ENCODE data around the gene TMED1. TPM values are rescaled to one million over a fixed set of nuclear protein-coding genes. Genes with fewer than 3 reads are reported as not detected.
A peak's percentile ranks its signal among the peaks of the same experiment; 100 is the strongest.
"Not testable (repeated sequence)": the region's sequence is repeated elsewhere in the genome, so short reads cannot be mapped to it uniquely, and the experiment has no call there.

TMED1 gene
- total and polyA plus RNA-seq, 9 of the 15 experiments (the other 6 are each of a cell fraction or from before 2014, with no cell fraction given): 0.86 to 30.2 (median 23.5) TPM

GRCh38 chr19:10837649-10838048 lies 1.6 kb upstream of the TMED1 start:
- H3K9me1 ChIP-seq (ENCODE audit: control insufficient read depth, insufficient read depth, low read length); H4K20me1 ChIP-seq (replicated peaks; ENCODE audit: control insufficient read depth, insufficient read depth, low read length); ATAC-seq; FAIRE-seq; H3K9ac ChIP-seq (ENCODE audit: insufficient read depth in 1 of 2, low read depth in 2 of 2, low read length in 2 of 2); BruUV-seq (replicated peaks); intact Hi-C loops (cut with micrococcal nuclease); DNase-seq (ENCODE audit: extremely low read depth in 1 of 4, low spot score in 3 of 4); H3K27ac ChIP-seq (ENCODE audit: extremely low read depth, low read depth, low read length); H3K4me3 ChIP-seq; CTCF ChIA-PET (ENCODE audit: low intra/inter-chr PET ratio); H3K4me2 ChIP-seq (ENCODE audit: insufficient read depth, low read length); H3K27me3 ChIP-seq (ENCODE audit: control insufficient read depth in 2 of 2, insufficient read depth in 2 of 2, low read length in 2 of 2); H3K79me2 ChIP-seq (ENCODE audit: control insufficient read depth, insufficient read depth, low read length); H2AFZ ChIP-seq (ENCODE audit: low read depth, low read length); in situ Hi-C loops (cut with MboI): not testable (repeated sequence)
- Histone ChIP-seq H3K9me3 (replicated peaks; ENCODE audit: control insufficient read depth, insufficient read depth, low read depth, low read length) (peaks cover 13% of the 10 kb centered on the region), H3K36me3 (ENCODE audit: control insufficient read depth, insufficient read depth, low read length) (peaks cover 25% of the 10 kb centered on the region; the same call in 2 of the 3 replicates), H3K4me1 (replicated peaks in 1 of 2; ENCODE audit: control insufficient read depth in 2 of 2, insufficient read depth in 2 of 2, low read length in 2 of 2) (peaks cover 17 to 36% of the 10 kb centered on the region in 2 experiments; a peak in 4 of 5 replicates)
- TF ChIP-seq ZNF121 (CRISPR knock-in tag; conservative IDR thresholded peaks at IDR 0.05): peak; percentile 93
- 95% methylated on average over 7 of the region's 7 CpGs for WGBS (ENCODE audit: insufficient coverage, low coverage, missing lambda C conversion rate)
- POLR2A ChIA-PET: interaction anchor here (1.3 to 3.1 kb wide), 3 partner anchors 13 to 26 kb away, joined by 6 to 20 read pairs (median 10); no protein-coding TSS in a partner anchor

- intact Hi-C loops (cut with micrococcal nuclease) (loop anchor here (1.0 kb wide), 1 partner anchor 119 kb away; no protein-coding TSS in a partner anchor), in situ Hi-C loops (cut with MboI) (no loop called here)
- no peaks in the 10 kb centered on the region for H3K27me3 ChIP-seq (ENCODE audit: control insufficient read depth in 2 of 2, insufficient read depth in 2 of 2, low read length in 2 of 2)
- DNase-seq (ENCODE audit: extremely low read depth in 1 of 4, low spot score in 3 of 4) (peak; percentile 82 to 96 (median 84)), FAIRE-seq (no peak), ATAC-seq (peak; percentile 50)
- H3K9ac ChIP-seq (ENCODE audit: insufficient read depth in 1 of 2, low read depth in 2 of 2, low read length in 2 of 2): peak overlapping the region; percentile 92 to 95
- peaks cover 13% of the 10 kb centered on the region for H3K9me3 ChIP-seq (replicated peaks; ENCODE audit: control insufficient read depth, insufficient read depth, low read depth, low read length)
- 31% methylated on average over 37 of the region's 38 CpGs for WGBS (ENCODE audit: insufficient coverage, low coverage, missing lambda C conversion rate)
- H3K9me1 ChIP-seq (ENCODE audit: control insufficient read depth, insufficient read depth, low read length): no peaks in the 10 kb centered on the region
- peaks cover 17 to 44% of the 10 kb centered on the region in 2 experiments; a peak in 4 of 5 replicates for H3K4me1 ChIP-seq (replicated peaks in 1 of 2; ENCODE audit: control insufficient read depth in 2 of 2, insufficient read depth in 2 of 2, low read length in 2 of 2)
- H4K20me1 ChIP-seq (replicated peaks; ENCODE audit: control insufficient read depth, insufficient read depth, low read length): peaks cover 7% of the 10 kb centered on the region; the same call in 1 of the 2 replicates
- H3K79me2 ChIP-seq (ENCODE audit: control insufficient read depth, insufficient read depth, low read length): peaks cover 7% of the 10 kb centered on the region; the same call in 2 of the 3 replicates
- H3K4me3 ChIP-seq: peak overlapping the region; percentile 63
- peak overlapping the region; percentile 97 for H3K27ac ChIP-seq (ENCODE audit: extremely low read depth, low read depth, low read length)
- POLR2A ChIA-PET: interaction anchor here (0.6 to 7.4 kb wide), 17 partner anchors 8 to 135 kb away, joined by 3 to 58 read pairs (median 4); partner anchors contain the start of genes C19orf38 and QTRT1
- H2AFZ ChIP-seq (ENCODE audit: low read depth, low read length): peak overlapping the region; percentile 96
- BruUV-seq (replicated peaks): TSS peak; percentile 58
- CTCF ChIA-PET (ENCODE audit: low intra/inter-chr PET ratio): no interaction called here
- peaks cover 34% of the 10 kb centered on the region; the same call in 2 of the 3 replicates for H3K36me3 ChIP-seq (ENCODE audit: control insufficient read depth, insufficient read depth, low read length)
- peak overlapping the region; percentile 79 for H3K4me2 ChIP-seq (ENCODE audit: insufficient read depth, low read length)
- TF ChIP-seq GABPA (tag; conservative IDR thresholded peaks at IDR 0.05; ENCODE audit: low read depth): peak; percentile 4; the same call in 1 of the 2 replicates
- TF ChIP-seq ZNF282 (CRISPR knock-in tag; IDR thresholded peaks at IDR 0.05): peak; percentile 94; the same call in 1 of the 2 replicates
- TF ChIP-seq KLF16 (IDR thresholded peaks at IDR 0.05): peak; percentile 83
- peak; percentile 12 for TF ChIP-seq MAFK (IDR thresholded peaks at IDR 0.05; ENCODE audit: low read length)
- no peak for TF ChIP-seq HMGN3 (IDR thresholded peaks at IDR 0.05; ENCODE audit: borderline replicate concordance, extremely low read depth, insufficient read length, low read depth, low read length)
- TF ChIP-seq IRF2 (CRISPR knock-in tag; IDR thresholded peaks at IDR 0.05): no peak
- 0 out of 2 replicates have a peak, but pooled peaks have one; percentile 30 for TF ChIP-seq ZNF561 (CRISPR knock-in tag; conservative IDR thresholded peaks at IDR 0.05)
- TF ChIP-seq GABPB2 (CRISPR knock-in tag; conservative IDR thresholded peaks at IDR 0.05): no peak
- peak; percentile 78 for TF ChIP-seq KLF13 (tag; IDR thresholded peaks at IDR 0.05; ENCODE audit: borderline replicate concordance, low read depth)
- peak; percentile 42; the same call in 1 of the 2 replicates for TF ChIP-seq ZNF75A (CRISPR knock-in tag; IDR thresholded peaks at IDR 0.05)
- TF ChIP-seq ATF4 (CRISPR knock-in tag; IDR thresholded peaks at IDR 0.05): no peak
- TF ChIP-seq SMARCA4 (IDR thresholded peaks at IDR 0.05): no peak; the same call in none of the 2 replicates
- no peak for TF ChIP-seq SIRT6 (IDR thresholded peaks at IDR 0.05; ENCODE audit: low read depth, low read length)
Measured at GRCh38 chr19:10836479-10837330, 693 bp upstream of the TMED1 start.

Measured in K562 (cell line).